Measurements from ENCODE around the gene GABBR2. TPM values are rescaled to one million over a fixed set of nuclear protein-coding genes. Genes with fewer than 3 reads are reported as not detected.

GABBR2 gene
- total RNA-seq, 1 donor from 2014 or later: not detected

- no peaks in the 10 kb centered on the region for H3K4me1 Mint-ChIP-seq (ENCODE audit: unreplicated experiment)
- H3K36me3 Mint-ChIP-seq (ENCODE audit: unreplicated experiment): no peaks in the 10 kb centered on the region
- no peaks in the 10 kb centered on the region for H3K9me3 Mint-ChIP-seq (ENCODE audit: unreplicated experiment)
- no peak overlapping the region for H3K27ac Mint-ChIP-seq (ENCODE audit: unreplicated experiment)
- TF ChIP-seq CTCF (IDR thresholded peaks at IDR 0.05): no peak
- no peak overlapping the region for H3K4me3 Mint-ChIP-seq (ENCODE audit: unreplicated experiment)
- no peak for DNase-seq (ENCODE audit: extremely low spot score, unreplicated experiment)
- peaks cover 6% of the 10 kb centered on the region for H3K27me3 Mint-ChIP-seq (ENCODE audit: unreplicated experiment)
These were observed 108.1 kb downstream of the GABBR2 start for GRCh38 chr9:98600631-98601030.

- Mint-ChIP-seq H3K4me3 (ENCODE audit: unreplicated experiment) (no peak overlapping the region), H3K27me3 (ENCODE audit: unreplicated experiment) (peaks cover 6% of the 10 kb centered on the region), H3K4me1 (ENCODE audit: unreplicated experiment) (no peaks in the 10 kb centered on the region), H3K27ac (ENCODE audit: unreplicated experiment) (no peak overlapping the region), H3K36me3 (ENCODE audit: unreplicated experiment) (no peaks in the 10 kb centered on the region), H3K9me3 (ENCODE audit: unreplicated experiment) (no peaks in the 10 kb centered on the region)
- DNase-seq (ENCODE audit: extremely low spot score, unreplicated experiment): no peak
- TF ChIP-seq CTCF (IDR thresholded peaks at IDR 0.05): no peak
These were observed 109.0 kb downstream of the GABBR2 start for GRCh38 chr9:98599566-98600216.

- H3K36me3 Mint-ChIP-seq (ENCODE audit: unreplicated experiment): no peaks in the 10 kb centered on the region
- no peaks in the 10 kb centered on the region for H3K9me3 Mint-ChIP-seq (ENCODE audit: unreplicated experiment)
- no peaks in the 10 kb centered on the region for H3K4me1 Mint-ChIP-seq (ENCODE audit: unreplicated experiment)
- no peak overlapping the region for H3K4me3 Mint-ChIP-seq (ENCODE audit: unreplicated experiment)
- H3K27me3 Mint-ChIP-seq (ENCODE audit: unreplicated experiment): peaks cover 6% of the 10 kb centered on the region
- DNase-seq (ENCODE audit: extremely low spot score, unreplicated experiment): no peak
- no peak overlapping the region for H3K27ac Mint-ChIP-seq (ENCODE audit: unreplicated experiment)
- TF ChIP-seq CTCF (IDR thresholded peaks at IDR 0.05): no peak
These were observed 109.9 kb downstream of the GABBR2 start for GRCh38 chr9:98598861-98599260.

- DNase-seq (ENCODE audit: extremely low spot score, unreplicated experiment): no peak
- no peak for TF ChIP-seq CTCF (IDR thresholded peaks at IDR 0.05)
- Mint-ChIP-seq H3K4me3 (ENCODE audit: unreplicated experiment) (no peak overlapping the region), H3K9me3 (ENCODE audit: unreplicated experiment) (no peaks in the 10 kb centered on the region), H3K36me3 (ENCODE audit: unreplicated experiment) (no peaks in the 10 kb centered on the region), H3K4me1 (ENCODE audit: unreplicated experiment) (no peaks in the 10 kb centered on the region), H3K27me3 (ENCODE audit: unreplicated experiment) (peaks cover 6% of the 10 kb centered on the region), H3K27ac (ENCODE audit: unreplicated experiment) (no peak overlapping the region)
These were observed 111.4 kb downstream of the GABBR2 start for GRCh38 chr9:98597236-98597771.

- Mint-ChIP-seq H3K27me3 (ENCODE audit: unreplicated experiment) (peaks cover 6% of the 10 kb centered on the region), H3K4me1 (ENCODE audit: unreplicated experiment) (no peaks in the 10 kb centered on the region), H3K4me3 (ENCODE audit: unreplicated experiment) (no peak overlapping the region), H3K36me3 (ENCODE audit: unreplicated experiment) (no peaks in the 10 kb centered on the region), H3K27ac (ENCODE audit: unreplicated experiment) (no peak overlapping the region), H3K9me3 (ENCODE audit: unreplicated experiment) (no peaks in the 10 kb centered on the region)
- no peak for DNase-seq (ENCODE audit: extremely low spot score, unreplicated experiment)
- no peak for TF ChIP-seq CTCF (IDR thresholded peaks at IDR 0.05)
These were observed 112.2 kb downstream of the GABBR2 start for GRCh38 chr9:98596486-98596885.
